HPDE6-E6E7 (cell line): Measurements from ENCODE around the gene TMPRSS15.
A peak's percentile ranks its signal among the peaks of the same experiment; 100 is the strongest.
"Not testable (repeated sequence)": the region's sequence is repeated elsewhere in the genome, so short reads cannot be mapped to it uniquely, and the experiment has no call there.

Experiments
- DNase-seq: peaks from one replicate; pipeline ENCODE4 v3.0.0; 2011; ENCODE audit warnings: missing footprints; ENCODE audit errors: extremely low spot score

The TMPRSS15 gene

GRCh38 chr21:18403735-18404450 lies at the start of gene TMPRSS15:
TMPRSS15 (minus strand) TSS chr21:18403785; CDS start chr21:18403622, 163 bp downstream.
- no peak for DNase-seq

GRCh38 chr21:18451670-18452069 lies 48.1 kb upstream of the TMPRSS15 start:
- DNase-seq = no peak

GRCh38 chr21:18449605-18450550 lies 46.3 kb upstream of the TMPRSS15 start:
- peak; percentile 0 for DNase-seq

GRCh38 chr21:18443701-18444100 lies 40.1 kb upstream of the TMPRSS15 start:
- DNase-seq = no peak

GRCh38 chr21:18443085-18443484 lies 39.5 kb upstream of the TMPRSS15 start:
- no peak for DNase-seq

- DNase-seq = no peak
Observed at GRCh38 chr21:18430341-18430740, 26.8 kb upstream of the TMPRSS15 start.

- no peak for DNase-seq
Observed at GRCh38 chr21:18424276-18424675, 20.7 kb upstream of the TMPRSS15 start.

GRCh38 chr21:18417141-18417790 lies 13.7 kb upstream of the TMPRSS15 start:
- DNase-seq = no peak

- DNase-seq = no peak
Observed at GRCh38 chr21:18411565-18411964, 8.0 kb upstream of the TMPRSS15 start.

- no peak for DNase-seq
Observed at GRCh38 chr21:18409579-18409978, 6.0 kb upstream of the TMPRSS15 start.

GRCh38 chr21:18398843-18399242 lies 4.7 kb downstream of the TMPRSS15 start:
- no peak for DNase-seq

GRCh38 chr21:18387994-18388393 lies 15.6 kb downstream of the TMPRSS15 start:
- DNase-seq = no peak

GRCh38 chr21:18384771-18385170 lies 18.8 kb downstream of the TMPRSS15 start:
- DNase-seq = peak; percentile 4

GRCh38 chr21:18382934-18383619 lies 20.5 kb downstream of the TMPRSS15 start:
- not testable (repeated sequence) for DNase-seq

- no peak for DNase-seq
Observed at GRCh38 chr21:18382141-18382540, 21.4 kb downstream of the TMPRSS15 start.

GRCh38 chr21:18373606-18374005 lies 30.0 kb downstream of the TMPRSS15 start:
- no peak for DNase-seq

- no peak for DNase-seq
Observed at GRCh38 chr21:18370301-18370700, 33.3 kb downstream of the TMPRSS15 start.

GRCh38 chr21:18369115-18369514 lies 34.5 kb downstream of the TMPRSS15 start:
- peak; percentile 0 for DNase-seq

- no peak for DNase-seq
Observed at GRCh38 chr21:18368205-18368604, 35.4 kb downstream of the TMPRSS15 start.

- no peak for DNase-seq
Observed at GRCh38 chr21:18356801-18357200, 46.8 kb downstream of the TMPRSS15 start.

GRCh38 chr21:18354947-18355346 lies 48.6 kb downstream of the TMPRSS15 start:
- no peak for DNase-seq

GRCh38 chr21:18350216-18350615 lies 53.4 kb downstream of the TMPRSS15 start:
- DNase-seq = no peak
